H4 (cell line): ENCODE measurements around the gene MGMT. TPM values are rescaled to one million over a fixed set of nuclear protein-coding genes. Genes with fewer than 3 reads are reported as not detected.

Experiments
- DNase-seq: peaks from one replicate; pipeline ENCODE4 v3.0.0-alpha.2; 2015; ENCODE audit warnings: low spot score
- total RNA-seq: library from RNA; depleted of rRNA; stranded (reverse); fragments of >200 nt; shearing (Covaris generic); gene quantifications from 2 replicates; pipeline ENCODE4 v1.2.3, GENCODE V29; 2014

The MGMT gene
- total RNA-seq, 1 experiment from 2014 or later: 12.5 TPM

DNA sequence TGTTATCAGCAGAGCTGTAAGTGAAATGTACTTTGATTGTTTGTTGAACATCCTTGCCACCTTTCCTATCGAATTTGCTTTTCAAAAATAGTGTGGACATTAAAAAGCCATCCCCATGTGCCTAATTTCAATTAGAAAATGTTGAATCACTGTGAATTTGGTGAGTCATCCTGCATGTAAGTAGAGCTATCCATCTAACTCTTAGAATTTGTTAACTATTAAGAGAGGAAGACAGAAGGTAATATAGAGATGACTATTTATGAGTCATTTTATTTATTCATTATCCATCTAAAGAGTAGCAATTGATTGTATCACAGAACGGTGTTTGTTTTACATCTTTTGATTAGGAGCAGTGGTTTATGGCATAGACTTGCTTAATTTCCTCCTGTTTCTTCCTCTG, 154.7 kb downstream of the MGMT start:
- no peak for DNase-seq

DNA sequence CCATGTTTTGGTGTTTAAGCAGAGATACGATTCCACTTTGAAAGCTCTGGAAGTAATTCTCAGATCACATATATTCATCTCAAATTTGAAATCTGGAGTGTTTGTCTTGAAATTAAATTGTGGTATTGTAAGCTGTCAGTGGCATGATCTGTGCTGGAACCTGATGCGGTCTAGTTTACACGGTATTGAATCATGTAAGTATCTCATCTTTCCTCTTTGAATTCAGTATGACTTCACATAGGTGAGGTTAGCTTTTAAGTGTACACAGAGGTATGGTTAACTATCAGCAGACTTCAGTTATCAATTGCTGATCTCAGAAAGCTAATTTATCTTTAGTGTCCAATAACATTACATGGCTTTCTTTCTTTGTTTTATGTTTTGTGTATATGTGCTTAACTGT, 155.2 kb downstream of the MGMT start:
- DNase-seq: no peak

- DNase-seq: no peak
Observed at GRCh38 chr10:129622736-129623135, 155.7 kb downstream of the MGMT start.

DNA sequence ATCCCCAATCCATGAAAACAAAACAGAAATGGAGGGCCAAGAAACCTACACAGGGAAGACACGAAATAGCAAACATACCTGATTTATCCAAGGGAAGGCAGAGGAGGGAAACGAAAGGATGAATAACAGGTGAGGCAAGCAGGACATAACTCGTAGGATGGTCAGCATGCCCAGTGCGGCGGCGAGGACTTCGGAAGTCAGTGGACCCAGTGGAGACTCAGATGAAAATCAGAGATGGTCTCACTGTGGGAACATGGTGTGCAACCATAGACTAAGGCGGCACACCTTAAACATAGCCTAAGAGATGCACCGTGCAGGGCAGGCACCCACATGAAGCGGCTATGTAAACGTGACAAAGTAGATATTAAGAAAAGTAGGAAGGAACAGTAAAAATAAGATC, 157.5 kb downstream of the MGMT start:
- DNase-seq: no peak

GRCh38 chr10:129626309-129626708, 159.3 kb downstream of the MGMT start:
- DNase-seq: no peak

DNA sequence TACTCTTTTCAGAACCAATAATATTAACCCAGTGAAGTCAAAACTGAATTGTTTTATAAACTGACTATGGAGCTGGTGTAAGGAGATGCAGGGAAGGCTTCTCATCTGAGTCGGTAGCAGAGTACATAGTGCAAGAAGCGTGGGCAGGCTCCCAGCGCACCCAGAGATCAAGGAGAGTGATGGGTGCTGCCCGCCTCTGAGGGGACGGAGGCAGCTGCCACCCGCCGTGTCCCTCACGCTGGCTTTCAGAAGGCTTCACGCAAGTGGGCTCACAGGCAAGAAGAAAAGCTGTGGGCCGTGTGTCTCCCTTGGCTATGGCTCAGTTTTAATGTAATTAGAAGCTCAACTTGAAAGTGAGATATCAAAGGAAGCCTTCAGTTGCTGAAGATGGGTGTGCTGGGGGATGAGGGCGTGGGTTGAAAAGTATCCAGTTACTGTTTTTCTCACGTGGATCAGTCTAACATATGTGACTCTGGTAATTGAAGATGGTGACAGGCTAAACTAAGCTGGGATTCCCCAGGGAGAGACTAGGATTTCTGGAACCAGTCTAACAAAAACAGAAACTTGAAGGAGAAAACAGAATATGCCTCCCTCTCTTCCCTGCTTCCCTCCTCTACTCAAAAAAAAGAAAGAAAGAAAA, 159.9 kb downstream of the MGMT start:
- DNase-seq: no peak

- no peak for DNase-seq
Observed at GRCh38 chr10:129627442-129627841, 160.4 kb downstream of the MGMT start.

GRCh38 chr10:129628823-129629222, 161.8 kb downstream of the MGMT start:
- no peak for DNase-seq

DNA sequence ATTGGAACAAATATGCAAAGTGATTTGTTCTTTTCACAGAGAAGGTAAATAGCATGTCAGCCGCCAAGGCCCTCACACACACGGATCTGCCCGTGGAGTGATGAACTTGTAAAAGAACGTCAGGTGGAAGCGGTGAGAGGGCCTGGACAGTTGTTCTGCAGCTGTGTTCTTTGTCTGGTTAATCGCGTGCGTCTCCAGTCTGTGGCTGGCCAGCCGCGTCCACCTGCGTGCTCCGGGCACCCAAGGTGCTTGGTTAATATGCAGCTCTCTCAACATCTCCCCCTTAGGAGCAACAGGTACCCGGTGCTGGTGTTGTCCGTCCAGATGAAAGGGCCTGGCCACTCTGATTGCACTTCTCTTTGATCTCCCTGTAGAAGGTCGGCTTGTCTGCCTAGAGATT, 162.9 kb downstream of the MGMT start:
- DNase-seq: no peak

GRCh38 chr10:129631006-129631405, 164.0 kb downstream of the MGMT start:
- no peak for DNase-seq

GRCh38 chr10:129631870-129632623, 165.0 kb downstream of the MGMT start:
- DNase-seq: no peak

DNA sequence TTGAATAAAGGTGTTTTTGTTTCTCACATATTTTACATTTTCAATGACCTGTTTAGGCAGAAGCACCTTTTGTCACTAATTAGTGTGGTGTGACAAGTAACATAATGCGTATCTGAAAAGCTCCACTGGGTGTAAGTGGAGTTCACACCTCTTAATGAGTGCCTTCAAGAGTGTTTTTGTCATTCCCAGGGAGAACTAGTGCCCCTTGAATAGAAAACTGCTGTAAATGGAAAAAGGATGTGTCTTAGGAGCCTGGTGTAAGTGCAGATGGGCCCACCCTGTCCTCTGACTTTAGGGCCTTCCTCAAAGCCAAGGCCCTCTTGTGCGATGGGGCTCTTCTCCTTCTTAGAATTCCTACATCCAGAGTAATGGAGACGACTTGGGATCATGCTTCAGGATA, 170.0 kb downstream of the MGMT start:
- no peak for DNase-seq

DNA sequence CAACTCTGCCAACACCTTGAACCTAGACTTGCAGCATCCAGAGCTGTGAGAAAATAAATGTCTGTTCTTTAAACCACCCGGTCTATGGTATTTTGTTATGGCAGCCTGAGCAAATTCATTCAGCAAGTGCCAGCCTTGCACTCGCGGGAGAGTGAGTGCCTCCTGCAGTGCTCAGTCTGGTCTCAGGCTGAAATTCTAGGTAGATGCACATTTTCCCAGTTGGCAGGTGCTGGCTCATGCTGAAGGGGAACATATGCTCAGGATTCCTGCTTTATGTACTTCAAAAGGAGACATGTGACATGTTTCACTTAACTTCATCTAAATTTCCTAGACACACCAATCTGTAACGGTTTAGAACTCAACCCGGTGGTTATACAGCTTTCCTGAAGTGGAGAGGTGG, 170.8 kb downstream of the MGMT start:
- DNase-seq: no peak

- no peak for DNase-seq
Observed at GRCh38 chr10:129641351-129641750, 174.3 kb downstream of the MGMT start.

- DNase-seq: no peak
Observed at GRCh38 chr10:129641982-129642381, 174.9 kb downstream of the MGMT start.

DNA sequence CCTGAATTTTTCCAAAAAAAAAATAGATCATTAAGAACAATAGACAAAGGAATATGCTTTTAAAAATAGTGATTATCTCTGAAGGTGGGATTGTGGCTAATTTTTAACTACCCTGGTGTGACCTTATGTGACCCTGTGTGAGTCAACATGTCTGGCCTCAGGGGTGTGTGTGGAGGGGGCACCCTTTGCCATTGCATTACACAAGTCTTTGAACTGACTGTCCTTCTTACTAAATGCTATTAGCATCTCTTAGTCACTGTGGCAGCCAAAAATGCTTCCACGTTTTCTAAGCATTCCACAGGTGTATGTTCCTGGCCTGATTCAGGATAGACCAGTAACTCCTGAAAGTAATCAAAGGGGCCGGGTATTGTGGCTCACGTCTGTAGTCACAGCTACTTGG, 175.4 kb downstream of the MGMT start:
- DNase-seq: no peak

- DNase-seq: no peak
Observed at GRCh38 chr10:129643266-129643665, 176.2 kb downstream of the MGMT start.

DNA sequence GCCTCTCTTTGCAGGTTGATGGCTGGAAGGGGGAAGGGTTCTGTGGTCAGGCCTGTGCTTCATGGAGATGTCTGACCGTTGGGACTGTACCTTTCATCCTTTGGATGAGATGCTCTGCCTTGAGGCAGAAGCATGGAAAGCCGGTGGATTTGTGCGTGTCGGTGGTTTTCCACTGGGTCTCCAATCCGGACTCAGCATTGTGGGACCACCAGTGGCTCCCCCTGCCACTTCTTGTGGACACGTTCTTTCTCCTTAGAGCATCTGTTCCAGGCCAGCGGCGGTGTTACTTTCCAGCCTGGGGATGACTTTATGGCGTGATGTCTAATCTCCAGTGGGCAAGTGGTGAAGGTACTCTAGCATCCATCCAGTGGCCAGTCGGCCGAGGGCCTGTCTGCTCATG, 178.4 kb downstream of the MGMT start:
- no peak for DNase-seq

- no peak for DNase-seq
Observed at GRCh38 chr10:129646973-129647372, 179.9 kb downstream of the MGMT start.

GRCh38 chr10:129647590-129647989, 180.5 kb downstream of the MGMT start:
- DNase-seq: no peak

DNA sequence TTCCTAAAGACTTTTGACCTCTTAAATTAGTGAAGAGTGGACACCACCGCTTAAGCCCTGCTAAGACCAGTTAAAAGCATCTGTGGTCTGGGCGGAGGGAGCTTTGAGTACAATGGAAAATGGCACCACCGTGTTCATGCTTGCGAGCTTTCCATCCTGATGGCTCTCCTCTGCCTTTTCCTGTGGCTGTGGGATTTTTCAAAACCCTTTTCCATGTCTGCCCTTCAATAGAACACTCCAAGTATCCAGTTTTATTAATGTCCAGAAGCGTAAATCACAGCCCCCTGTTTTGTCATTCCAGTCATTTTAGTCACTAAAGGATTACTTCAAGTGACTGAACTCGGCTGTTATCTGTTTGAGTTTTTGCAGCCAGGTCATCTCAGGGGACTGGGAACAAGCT, 181.8 kb downstream of the MGMT start:
- DNase-seq: no peak

DNA sequence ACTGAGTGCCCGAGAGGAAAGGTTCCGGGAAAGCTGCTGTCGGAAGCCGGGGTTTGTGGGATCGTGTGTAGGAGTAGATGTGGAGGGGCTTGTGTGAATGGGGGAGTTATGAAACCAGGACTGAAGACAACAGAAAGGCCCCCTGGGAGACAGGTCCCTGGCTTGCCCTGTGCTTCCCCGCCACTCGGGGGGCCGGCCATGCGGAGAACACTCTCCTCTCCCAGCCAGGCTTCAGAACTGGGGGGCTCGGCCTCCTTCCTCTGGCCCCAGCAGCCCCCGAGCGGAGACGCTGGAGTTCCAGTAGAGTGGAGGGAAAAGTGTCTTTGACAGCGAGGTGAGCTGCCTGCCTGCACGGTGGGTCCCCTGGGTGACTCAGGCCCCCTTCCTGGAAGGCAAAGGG, 185.0 kb downstream of the MGMT start:
- DNase-seq: no peak

- no peak for DNase-seq
Observed at GRCh38 chr10:129652521-129653201, 185.6 kb downstream of the MGMT start.
